ENCODE measurements around the gene PMEPA1. TPM values are rescaled to one million over a fixed set of nuclear protein-coding genes. Genes with fewer than 3 reads are reported as not detected.

PMEPA1 gene
- total and polyA plus RNA-seq, 2 donors (not counting 1 experiment from before 2014, with no cell fraction given) = 9.9 to 37.4 TPM

- Mint-ChIP-seq H3K4me1 (peaks cover 26% of the 10 kb centered on the region), H3K4me3 (no peak overlapping the region), H3K9me3 (ENCODE audit: insufficient read depth) (no peaks in the 10 kb centered on the region), H3K27me3 (no peaks in the 10 kb centered on the region), H3K27ac (no peak overlapping the region)
- no peak overlapping the region for H2AFZ ChIP-seq (ENCODE audit: insufficient read depth, low read depth, low read length, poor library complexity, severe bottlenecking)
- ATAC-seq (ENCODE audit: low read depth) = no peak
- H3K4me1 ChIP-seq (ENCODE audit: control insufficient read depth in 2 of 2, insufficient read depth in 2 of 2, low read length in 2 of 2) = peaks cover 4 to 16% of the 10 kb centered on the region in 2 donors
- TF ChIP-seq CTCF (IDR thresholded peaks at IDR 0.05) (no peak), EZH2 (IDR thresholded peaks at IDR 0.05; ENCODE audit: borderline replicate concordance, insufficient read depth, low read depth, low read length, poor library complexity, severe bottlenecking) (no peak)
- ChIA-PET POLR2A (interaction anchor here (1.3 kb wide), 1 partner anchor 25 kb away, joined by 4 read pairs; no protein-coding TSS in a partner anchor), CTCF (interaction anchor here (0.7 to 7.0 kb wide), 38 partner anchors 8 to 995 kb away, joined by 3 to 100 read pairs (median 4); partner anchors contain the start of genes PMEPA1 and ZBP1)
- H3K27me3 ChIP-seq (replicated peaks in 1 of 4; ENCODE audit: control extremely low read depth in 1 of 4, control insufficient read depth in 3 of 4, insufficient read depth in 4 of 4, low read length in 3 of 4) = no peaks in the 10 kb centered on the region
- peaks cover 0 to 71% of the 10 kb centered on the region in 2 experiments for H3K36me3 ChIP-seq (replicated peaks in 1 of 2; ENCODE audit: control extremely low read depth in 1 of 2, control insufficient read depth in 1 of 2, extremely low read depth in 1 of 2, insufficient read depth in 2 of 2, low read length in 1 of 2)
- no peak overlapping the region for H3K9ac ChIP-seq (ENCODE audit: low read length)
- peaks cover 8% of the 10 kb centered on the region for H3K79me2 ChIP-seq (ENCODE audit: control insufficient read depth, insufficient read depth, low read length)
- H4K20me1 ChIP-seq (ENCODE audit: control insufficient read depth, insufficient read depth, low read length, poor library complexity, severe bottlenecking) = peaks cover 60% of the 10 kb centered on the region
- peak; percentile 8 for DNase-seq
- no peak overlapping the region for H3K4me3 ChIP-seq (ENCODE audit: control extremely low read depth in 1 of 5, extremely low read depth in 1 of 5, insufficient read depth in 1 of 5, low read depth in 2 of 5, low read length in 4 of 5)
- no peaks in the 10 kb centered on the region for H3K9me3 ChIP-seq (ENCODE audit: control extremely low read depth in 1 of 3, control insufficient read depth in 2 of 3, insufficient read depth in 1 of 3, low read length in 2 of 3)
- 86% methylated on average over 7 of the region's 8 CpGs for WGBS (ENCODE audit: insufficient coverage)
- no peak overlapping the region for H3K27ac ChIP-seq (ENCODE audit: low read length in 2 of 2)
- intact Hi-C loops (cut with micrococcal nuclease) = loop anchor here (10.0 kb wide), 1 partner anchor 191 kb away; no protein-coding TSS in a partner anchor
- H3K4me2 ChIP-seq (replicated peaks; ENCODE audit: low read depth, low read length, poor library complexity, severe bottlenecking) = no peak overlapping the region
These were observed 56.3 kb downstream of the PMEPA1 start for GRCh38 chr20:57653546-57653900.
